OCI-LY1 (cell line): ENCODE results near the gene GMPS.

ENCODE experiments used
- EZH2 ChIP-seq: fragments of 200-600 bp; sonication (generic), shearing (Covaris generic); IDR thresholded peaks from 2 replicates; pipeline ENCODE4 v1.8.0; 2017; ENCODE audit warnings: borderline replicate concordance, mixed run types, mild to moderate bottlenecking, antibody characterized with exemption, low read length, moderate library complexity, mixed read lengths
- TF ChIP-seq, protein P1 (sequence below): fragments of 200-600 bp; sonication (generic), shearing (Covaris generic); IDR thresholded peaks from 2 replicates; pipeline ENCODE4 v1.5.1; 2017; ENCODE audit warnings: mild to moderate bottlenecking, antibody characterized with exemption, low read length, moderate library complexity, mixed read lengths

DNA sequence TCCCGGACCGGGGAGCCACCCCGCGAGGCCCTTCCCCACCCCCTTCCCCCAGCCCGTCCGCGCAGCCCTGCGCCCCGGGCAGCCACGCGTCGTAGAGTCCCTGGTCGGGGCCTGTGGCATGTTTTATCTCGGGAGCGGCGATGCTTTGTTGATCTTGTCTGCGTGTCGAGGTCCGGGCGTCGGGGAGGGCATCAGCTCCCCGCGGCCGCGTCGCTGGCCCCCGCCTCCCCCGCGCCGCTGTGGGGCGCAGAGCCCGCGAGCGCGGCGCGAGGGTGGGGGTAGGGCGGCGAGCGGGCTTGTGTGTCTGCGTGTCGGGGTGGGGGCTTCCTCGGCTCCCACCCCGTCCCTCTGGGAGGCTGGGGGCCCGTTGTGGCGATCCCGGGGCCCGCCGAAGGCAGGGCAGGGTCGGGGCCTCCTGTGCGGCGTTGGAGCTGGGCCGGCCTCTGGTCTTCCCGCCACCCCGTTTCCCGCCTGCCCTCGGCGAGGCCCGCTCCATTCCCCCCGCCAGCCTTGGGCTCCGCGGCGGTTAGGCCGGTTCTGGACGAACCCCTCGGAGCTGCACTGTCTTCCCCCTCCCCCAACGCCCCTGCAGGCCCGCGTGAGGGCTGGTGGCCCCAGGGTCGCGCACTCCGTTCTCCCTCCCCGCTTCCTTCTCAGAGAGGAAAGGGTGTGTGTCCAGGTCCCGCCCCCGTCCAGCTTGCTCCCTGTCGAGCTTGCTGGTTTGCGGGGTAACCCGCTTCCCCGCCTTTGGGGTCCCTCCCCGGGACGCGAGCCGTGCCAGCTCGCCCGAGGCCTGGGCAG lies 695 bp downstream of the GMPS start:
- TF ChIP-seq, protein P1, sequence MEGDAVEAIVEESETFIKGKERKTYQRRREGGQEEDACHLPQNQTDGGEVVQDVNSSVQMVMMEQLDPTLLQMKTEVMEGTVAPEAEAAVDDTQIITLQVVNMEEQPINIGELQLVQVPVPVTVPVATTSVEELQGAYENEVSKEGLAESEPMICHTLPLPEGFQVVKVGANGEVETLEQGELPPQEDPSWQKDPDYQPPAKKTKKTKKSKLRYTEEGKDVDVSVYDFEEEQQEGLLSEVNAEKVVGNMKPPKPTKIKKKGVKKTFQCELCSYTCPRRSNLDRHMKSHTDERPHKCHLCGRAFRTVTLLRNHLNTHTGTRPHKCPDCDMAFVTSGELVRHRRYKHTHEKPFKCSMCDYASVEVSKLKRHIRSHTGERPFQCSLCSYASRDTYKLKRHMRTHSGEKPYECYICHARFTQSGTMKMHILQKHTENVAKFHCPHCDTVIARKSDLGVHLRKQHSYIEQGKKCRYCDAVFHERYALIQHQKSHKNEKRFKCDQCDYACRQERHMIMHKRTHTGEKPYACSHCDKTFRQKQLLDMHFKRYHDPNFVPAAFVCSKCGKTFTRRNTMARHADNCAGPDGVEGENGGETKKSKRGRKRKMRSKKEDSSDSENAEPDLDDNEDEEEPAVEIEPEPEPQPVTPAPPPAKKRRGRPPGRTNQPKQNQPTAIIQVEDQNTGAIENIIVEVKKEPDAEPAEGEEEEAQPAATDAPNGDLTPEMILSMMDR, result no peak
- TF ChIP-seq EZH2, result no peak
